OCI-LY3 (cell line): ENCODE data around the gene GID8.
A peak's percentile ranks its signal among the peaks of the same experiment; 100 is the strongest.

Experiments
- EZH2phosphoT487 ChIP-seq: fragments of 200-600 bp; shearing (Covaris generic); IDR thresholded peaks from 2 replicates; pipeline ENCODE4 v1.6.1; 2018; ENCODE audit warnings: antibody characterized with exemption, mixed run types, low read depth
- TF ChIP-seq, protein P1 (sequence below): fragments of 200-600, 300-600 bp; sonication (generic); IDR thresholded peaks from 2 replicates; pipeline ENCODE4 v1.5.1; 2014; ENCODE audit warnings: antibody characterized with exemption, low read length, low read depth

DNA sequence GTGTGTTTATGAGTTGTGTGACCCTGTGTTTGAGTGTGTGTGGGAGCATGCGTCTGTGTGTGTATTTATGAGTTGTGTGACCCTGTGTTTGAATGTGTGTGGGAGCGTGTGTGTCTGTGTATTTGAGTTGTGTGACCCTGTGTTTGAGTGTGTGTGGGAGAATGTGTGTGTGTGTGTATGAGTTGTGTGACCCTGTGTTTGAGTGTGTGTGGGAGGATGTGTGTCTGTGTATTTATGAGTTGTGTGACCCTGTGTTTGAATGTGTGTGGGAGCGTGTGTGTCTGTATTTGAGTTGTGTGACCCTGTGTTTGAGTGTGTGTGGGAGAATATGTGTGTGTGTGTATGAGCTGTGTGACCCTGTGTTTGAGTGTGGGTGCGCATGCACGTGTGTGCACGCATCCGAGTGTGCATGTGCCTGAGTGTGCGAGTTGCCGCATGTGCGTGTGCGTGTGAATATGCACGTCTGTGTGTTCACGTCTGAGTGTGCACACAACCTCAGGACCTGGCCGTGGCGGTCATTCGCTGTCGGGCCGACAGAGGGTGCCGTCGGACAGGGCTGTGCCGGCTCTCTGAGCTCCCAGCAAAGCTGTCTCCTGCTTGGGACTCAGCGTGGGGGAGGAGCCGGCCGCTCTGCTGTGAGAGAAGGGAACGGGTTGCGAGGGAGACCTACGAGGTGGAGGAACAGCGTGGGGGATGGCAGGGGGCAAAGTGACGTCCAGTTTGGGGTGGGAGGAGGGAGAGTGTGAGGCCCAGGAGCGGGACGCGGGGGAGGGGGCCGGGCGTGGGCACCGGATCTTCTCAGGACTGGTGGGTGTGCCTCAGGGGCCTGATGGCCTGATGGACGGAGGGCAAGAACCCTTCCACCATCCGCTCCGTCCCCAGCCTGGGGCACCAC, 34.2 kb downstream of the GID8 start:
- TF ChIP-seq, protein P1, sequence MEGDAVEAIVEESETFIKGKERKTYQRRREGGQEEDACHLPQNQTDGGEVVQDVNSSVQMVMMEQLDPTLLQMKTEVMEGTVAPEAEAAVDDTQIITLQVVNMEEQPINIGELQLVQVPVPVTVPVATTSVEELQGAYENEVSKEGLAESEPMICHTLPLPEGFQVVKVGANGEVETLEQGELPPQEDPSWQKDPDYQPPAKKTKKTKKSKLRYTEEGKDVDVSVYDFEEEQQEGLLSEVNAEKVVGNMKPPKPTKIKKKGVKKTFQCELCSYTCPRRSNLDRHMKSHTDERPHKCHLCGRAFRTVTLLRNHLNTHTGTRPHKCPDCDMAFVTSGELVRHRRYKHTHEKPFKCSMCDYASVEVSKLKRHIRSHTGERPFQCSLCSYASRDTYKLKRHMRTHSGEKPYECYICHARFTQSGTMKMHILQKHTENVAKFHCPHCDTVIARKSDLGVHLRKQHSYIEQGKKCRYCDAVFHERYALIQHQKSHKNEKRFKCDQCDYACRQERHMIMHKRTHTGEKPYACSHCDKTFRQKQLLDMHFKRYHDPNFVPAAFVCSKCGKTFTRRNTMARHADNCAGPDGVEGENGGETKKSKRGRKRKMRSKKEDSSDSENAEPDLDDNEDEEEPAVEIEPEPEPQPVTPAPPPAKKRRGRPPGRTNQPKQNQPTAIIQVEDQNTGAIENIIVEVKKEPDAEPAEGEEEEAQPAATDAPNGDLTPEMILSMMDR: peak; percentile 84
- TF ChIP-seq EZH2phosphoT487: no peak
